Calu3 (cell line): ENCODE measurements around the gene DOCK9. TPM values are rescaled to one million over a fixed set of nuclear protein-coding genes. Genes with fewer than 3 reads are reported as not detected.

Experiments used
- BruUV-seq: library from RNA; stranded (reverse); fragments of 400-500 nt; replicated peaks from 2 replicates; lab custom pipeline; 2021; lab: Mats Ljungman, UMichigan
- CTCF ChIA-PET: fragments of 300-600 bp; sonication (Branson Sonifier 250); formaldehyde crosslinking; loops from one replicate; lab custom pipeline; 2022; ENCODE audit warnings: antibody characterized with exemption; lab: Charles Lee
- DNase-seq: peaks from one replicate; pipeline ENCODE4 v3.0.0; 2022
- H3K27ac Mint-ChIP-seq: one replicate; pipeline ENCODE4 v1.8.0; 2022; ENCODE audit warnings: mixed read lengths; ENCODE audit not compliant: unreplicated experiment
- H3K27me3 Mint-ChIP-seq: one replicate; pipeline ENCODE4 v1.8.0; 2022; ENCODE audit warnings: mixed read lengths; ENCODE audit not compliant: unreplicated experiment
- H3K36me3 Mint-ChIP-seq: one replicate; pipeline ENCODE4 v1.8.0; 2022; ENCODE audit warnings: mild to moderate bottlenecking, moderate library complexity, mixed read lengths; ENCODE audit not compliant: insufficient read depth, unreplicated experiment
- H3K4me1 Mint-ChIP-seq: one replicate; pipeline ENCODE4 v1.8.0; 2022; ENCODE audit warnings: mild to moderate bottlenecking, low read depth, mixed read lengths; ENCODE audit not compliant: unreplicated experiment
- H3K4me3 Mint-ChIP-seq: one replicate; pipeline ENCODE4 v1.8.0; 2022; ENCODE audit warnings: mild to moderate bottlenecking, low read depth, moderate library complexity, mixed read lengths; ENCODE audit not compliant: unreplicated experiment
- H3K9me3 Mint-ChIP-seq: one replicate; pipeline ENCODE4 v1.8.0; 2022; ENCODE audit warnings: low read depth, mixed read lengths; ENCODE audit not compliant: unreplicated experiment
- intact Hi-C: fragments of 100-400 bp; cut with micrococcal nuclease; formaldehyde crosslinking; loops from one replicate; pipeline ENCODE4 v1.10.0; 2022; ENCODE audit not compliant: unreplicated experiment
- total RNA-seq: library from RNA; stranded (reverse); gene quantifications from 2 replicates; pipeline ENCODE4 v1.2.3, GENCODE V29; 2022
- TF ChIP-seq, protein P1 (sequence below): fragments of 200-600 bp; IDR thresholded peaks from one replicate; pipeline ENCODE4 v1.8.0; 2022; ENCODE audit warnings: antibody characterized with exemption; ENCODE audit not compliant: unreplicated experiment

Gene DOCK9
- total RNA-seq, 1 experiment from 2014 or later: 26.2 TPM

DNA sequence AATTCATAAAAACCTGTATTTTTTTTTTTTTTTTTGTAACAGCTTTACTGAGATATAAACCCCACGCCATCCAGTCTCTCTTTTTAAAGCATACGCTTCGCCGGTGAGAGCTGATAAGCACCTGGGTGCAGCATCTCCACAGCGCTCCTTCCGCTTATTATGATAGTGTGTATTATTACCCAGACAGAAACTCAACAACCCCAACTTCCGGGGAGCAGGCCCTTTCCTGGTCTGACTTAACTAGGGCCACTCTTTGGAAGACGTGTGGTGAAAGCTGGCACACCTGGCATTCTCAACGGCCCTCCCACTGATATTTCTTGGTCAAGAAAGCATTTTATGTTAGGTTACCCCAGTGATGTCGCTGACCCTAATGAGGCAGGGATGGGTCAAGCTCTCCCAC, 173.9 kb downstream of the DOCK9 start:
- TF ChIP-seq, protein P1, sequence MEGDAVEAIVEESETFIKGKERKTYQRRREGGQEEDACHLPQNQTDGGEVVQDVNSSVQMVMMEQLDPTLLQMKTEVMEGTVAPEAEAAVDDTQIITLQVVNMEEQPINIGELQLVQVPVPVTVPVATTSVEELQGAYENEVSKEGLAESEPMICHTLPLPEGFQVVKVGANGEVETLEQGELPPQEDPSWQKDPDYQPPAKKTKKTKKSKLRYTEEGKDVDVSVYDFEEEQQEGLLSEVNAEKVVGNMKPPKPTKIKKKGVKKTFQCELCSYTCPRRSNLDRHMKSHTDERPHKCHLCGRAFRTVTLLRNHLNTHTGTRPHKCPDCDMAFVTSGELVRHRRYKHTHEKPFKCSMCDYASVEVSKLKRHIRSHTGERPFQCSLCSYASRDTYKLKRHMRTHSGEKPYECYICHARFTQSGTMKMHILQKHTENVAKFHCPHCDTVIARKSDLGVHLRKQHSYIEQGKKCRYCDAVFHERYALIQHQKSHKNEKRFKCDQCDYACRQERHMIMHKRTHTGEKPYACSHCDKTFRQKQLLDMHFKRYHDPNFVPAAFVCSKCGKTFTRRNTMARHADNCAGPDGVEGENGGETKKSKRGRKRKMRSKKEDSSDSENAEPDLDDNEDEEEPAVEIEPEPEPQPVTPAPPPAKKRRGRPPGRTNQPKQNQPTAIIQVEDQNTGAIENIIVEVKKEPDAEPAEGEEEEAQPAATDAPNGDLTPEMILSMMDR: no peak
- Mint-ChIP-seq H3K27me3 (no peaks in the 10 kb centered on the region), H3K36me3 (no peaks in the 10 kb centered on the region), H3K4me1 (no peaks in the 10 kb centered on the region), H3K9me3 (no peaks in the 10 kb centered on the region), H3K4me3 (no peak overlapping the region), H3K27ac (no peak overlapping the region)
- intact Hi-C loops: no loop called here
- BruUV-seq: no TSS peak
- CTCF ChIA-PET: no interaction called here
- no peak for DNase-seq

DNA sequence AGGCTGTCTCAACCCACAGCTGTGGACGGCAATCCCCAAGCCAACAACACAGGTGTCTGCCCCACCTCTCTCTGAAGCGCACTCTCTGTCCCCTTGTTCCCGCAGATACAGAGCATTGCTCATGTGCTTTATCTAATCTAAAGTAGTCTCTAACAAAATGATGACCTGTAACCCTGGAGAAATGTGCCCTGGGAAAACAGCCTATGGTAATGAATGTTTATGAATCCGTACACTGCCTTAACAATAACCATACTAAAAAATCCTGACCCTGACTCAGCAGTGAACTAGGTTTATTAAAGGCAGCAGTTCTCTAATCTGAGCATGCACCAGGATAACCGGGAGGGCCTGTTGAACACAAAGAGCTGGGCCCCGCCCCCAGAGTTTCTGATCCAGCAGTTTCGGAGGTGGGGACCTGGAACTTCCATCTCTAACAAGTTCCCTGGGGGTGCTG, 174.7 kb downstream of the DOCK9 start:
- CTCF ChIA-PET: no interaction called here
- no peaks in the 10 kb centered on the region for H3K4me1 Mint-ChIP-seq
- H3K36me3 Mint-ChIP-seq: no peaks in the 10 kb centered on the region
- H3K4me3 Mint-ChIP-seq: no peak overlapping the region
- no peaks in the 10 kb centered on the region for H3K27me3 Mint-ChIP-seq
- H3K9me3 Mint-ChIP-seq: no peaks in the 10 kb centered on the region
- intact Hi-C loops: no loop called here
- BruUV-seq: no TSS peak
- DNase-seq: no peak
- no peak overlapping the region for H3K27ac Mint-ChIP-seq
- TF ChIP-seq, protein P1: no peak

DNA sequence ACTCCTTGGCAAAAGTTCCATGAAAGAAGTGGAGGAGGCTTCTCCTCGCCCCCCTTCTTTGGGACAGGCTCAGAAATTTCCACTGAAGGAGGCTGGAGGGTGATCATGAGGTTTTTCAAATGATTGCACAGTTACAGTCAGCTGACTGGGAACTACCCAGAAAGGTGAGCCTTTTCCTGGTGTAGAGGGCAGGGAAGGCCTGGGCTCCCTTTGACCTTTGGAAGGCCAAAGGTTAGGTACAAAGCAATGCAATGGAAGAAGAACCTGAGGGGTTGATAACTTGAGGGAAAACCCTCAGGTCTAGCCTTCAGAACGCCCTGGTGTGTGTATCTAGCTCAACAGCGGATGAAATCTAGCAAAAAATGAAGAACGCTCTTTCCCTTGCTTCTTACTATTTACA, 175.3 kb downstream of the DOCK9 start:
- H3K27me3 Mint-ChIP-seq: no peaks in the 10 kb centered on the region
- DNase-seq: no peak
- H3K36me3 Mint-ChIP-seq: no peaks in the 10 kb centered on the region
- TF ChIP-seq, protein P1: no peak
- H3K4me1 Mint-ChIP-seq: no peaks in the 10 kb centered on the region
- H3K4me3 Mint-ChIP-seq: no peak overlapping the region
- CTCF ChIA-PET: no interaction called here
- no peak overlapping the region for H3K27ac Mint-ChIP-seq
- no TSS peak for BruUV-seq
- intact Hi-C loops: no loop called here
- H3K9me3 Mint-ChIP-seq: no peaks in the 10 kb centered on the region

DNA sequence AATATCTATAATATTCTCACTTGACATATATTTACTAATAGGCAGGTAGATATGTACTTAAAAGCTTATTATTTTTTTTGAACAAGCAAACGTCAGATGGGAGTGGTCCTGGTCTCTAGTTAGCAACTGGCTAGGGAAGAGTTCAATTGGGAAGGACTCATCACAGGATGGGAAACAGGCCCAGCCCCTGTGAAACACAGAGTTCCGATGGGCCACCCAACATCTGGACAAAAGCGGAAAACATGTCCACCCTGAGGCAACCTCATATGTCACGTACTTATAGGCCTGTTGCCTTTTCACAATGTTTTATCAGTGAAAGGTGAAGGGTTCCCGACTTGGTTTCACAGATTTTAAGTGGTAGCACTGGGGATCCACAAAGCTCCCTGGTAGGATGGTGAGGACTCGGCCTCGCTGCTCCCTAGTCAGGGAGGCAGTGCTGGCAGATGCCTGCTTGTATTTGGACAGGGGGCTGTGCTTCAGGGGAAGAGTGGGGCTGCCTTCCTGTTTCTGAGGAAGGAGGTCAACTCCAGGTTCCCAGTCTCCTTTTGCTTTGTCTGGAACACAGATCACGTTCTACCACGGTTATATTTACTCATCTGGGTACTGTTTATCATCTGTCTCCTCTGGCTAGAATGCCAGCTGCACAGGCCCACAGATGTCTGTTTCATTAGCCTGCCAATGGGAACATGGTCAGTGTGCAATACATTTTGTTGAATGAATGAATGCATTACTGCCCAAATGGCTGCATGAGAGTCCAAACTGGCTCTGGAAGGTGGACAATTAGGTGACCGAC, 176.0 kb downstream of the DOCK9 start:
- Mint-ChIP-seq H3K27ac (no peak overlapping the region), H3K4me3 (no peak overlapping the region), H3K9me3 (no peaks in the 10 kb centered on the region), H3K27me3 (no peaks in the 10 kb centered on the region), H3K36me3 (no peaks in the 10 kb centered on the region), H3K4me1 (no peaks in the 10 kb centered on the region)
- CTCF ChIA-PET: no interaction called here
- BruUV-seq: no TSS peak
- TF ChIP-seq, protein P1: no peak
- DNase-seq: no peak
- intact Hi-C loops: no loop called here
